A673 (cell line): ENCODE results near the gene CCL28. TPM values are rescaled to one million over a fixed set of nuclear protein-coding genes. Genes with fewer than 3 reads are reported as not detected.

Source experiments
- BruUV-seq: library from RNA; stranded (reverse); fragments of 400-500 nt; replicated peaks from 2 replicates; lab custom pipeline; 2021; lab: Mats Ljungman, UMichigan
- CTCF ChIA-PET: fragments of 300-600 bp; sonication (Branson Sonifier 250); formaldehyde crosslinking; loops from one replicate; lab custom pipeline; 2022; ENCODE audit warnings: antibody characterized with exemption; lab: Charles Lee
- POLR2A ChIA-PET: fragments of 300-600 bp; sonication (Branson Sonifier 250); formaldehyde crosslinking; loops from one replicate; lab custom pipeline; 2022; ENCODE audit warnings: antibody characterized with exemption; ENCODE audit not compliant: low non-redundant PET; lab: Charles Lee
- DNase-seq: peaks from one replicate; pipeline ENCODE4 v3.0.0-alpha.2; 2015; ENCODE audit warnings: low spot score
- H3K27ac ChIP-seq: fragments of 200-600 bp; sonication (generic); 2 replicates; pipeline ENCODE4 v1.5.1; 2016; ENCODE audit warnings: mixed run types, low read depth, mild to moderate bottlenecking, mixed read lengths, antibody characterized with exemption, low read length; ENCODE audit not compliant: poor library complexity, severe bottlenecking
- H3K27me3 ChIP-seq: fragments of 200-600 bp; sonication (generic); replicated peaks from 2 replicates; pipeline ENCODE4 v1.6.1; 2017; ENCODE audit warnings: mixed run types, low read depth, mild to moderate bottlenecking, mixed read lengths, antibody characterized with exemption, low read length; ENCODE audit not compliant: insufficient read depth, poor library complexity
- H3K36me3 ChIP-seq: fragments of 200-600 bp; sonication (generic); 2 replicates; pipeline ENCODE4 v1.6.1; 2016; ENCODE audit warnings: mixed run types, mild to moderate bottlenecking, mixed read lengths, antibody characterized with exemption, low read length; ENCODE audit not compliant: insufficient read depth, poor library complexity, severe bottlenecking
- H3K4me1 ChIP-seq: fragments of 200-600 bp; sonication (generic); 2 replicates; pipeline ENCODE4 v1.6.1; 2017; ENCODE audit warnings: mixed run types, mild to moderate bottlenecking, mixed read lengths, antibody characterized with exemption, low read length; ENCODE audit not compliant: insufficient read depth, poor library complexity, severe bottlenecking
- H3K4me3 ChIP-seq: fragments of 200-600 bp; sonication (generic); 2 replicates; pipeline ENCODE4 v1.5.1; 2016; ENCODE audit warnings: low read depth, mixed run types, mild to moderate bottlenecking, mixed read lengths, low read length; ENCODE audit not compliant: poor library complexity, severe bottlenecking
- H3K9me3 ChIP-seq: fragments of 200-600 bp; sonication (generic); 2 replicates; pipeline ENCODE4 v1.6.1; 2016; ENCODE audit warnings: mixed run types, low read depth, mild to moderate bottlenecking, mixed read lengths, antibody characterized with exemption, low read length; ENCODE audit not compliant: poor library complexity, severe bottlenecking
- EZH2 ChIP-seq: fragments of 200-600 bp; sonication (generic); IDR thresholded peaks from 2 replicates; pipeline ENCODE4 v1.6.1; 2017; ENCODE audit warnings: borderline replicate concordance, low read depth, mild to moderate bottlenecking, mixed read lengths, antibody characterized with exemption, low read length; ENCODE audit not compliant: poor library complexity, severe bottlenecking
- intact Hi-C: fragments of 100-400 bp; cut with micrococcal nuclease; formaldehyde crosslinking; loops from one replicate; pipeline ENCODE4 v1.10.0; 2022; ENCODE audit not compliant: unreplicated experiment
- total RNA-seq: library from RNA; stranded (reverse); gene quantifications from 2 replicates; pipeline ENCODE4 v1.2.3, GENCODE V29; 2021
- TF ChIP-seq, protein P1 (sequence below): fragments of 300-800, 200-600 bp; sonication (generic); conservative IDR thresholded peaks from 2 replicates; pipeline ENCODE4 v1.5.1; 2017; ENCODE audit warnings: low read depth, mild to moderate bottlenecking, antibody characterized with exemption, low read length, moderate library complexity, mixed read lengths

Gene CCL28
- total RNA-seq, 1 experiment from 2014 or later = 0.32 TPM

GRCh38 chr5:43401827-43402226 is 10.4 kb downstream of the CCL28 start:
- intact Hi-C loops = no loop called here
- BruUV-seq = no TSS peak

DNA sequence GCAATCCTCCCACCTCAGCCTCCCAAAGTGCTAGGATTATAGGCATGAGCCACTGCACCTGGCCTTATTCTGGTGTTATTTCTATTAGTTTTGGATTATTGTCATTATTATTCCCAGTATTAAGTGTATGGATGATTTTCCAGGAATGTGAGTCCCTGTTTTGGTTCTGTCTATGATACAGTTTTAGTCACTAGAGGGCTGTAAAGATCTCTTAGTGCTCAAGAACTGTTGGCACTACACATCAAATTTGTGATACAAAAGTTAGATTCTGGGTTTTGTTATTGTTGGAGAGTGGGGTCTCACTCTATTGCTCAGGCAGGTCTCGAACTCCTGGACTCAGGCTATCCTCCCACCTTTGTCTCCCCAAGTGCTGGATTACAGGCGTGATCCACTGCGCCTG is 12.1 kb downstream of the CCL28 start:
- no peak for DNase-seq
- no peaks in the 10 kb centered on the region for H3K4me1 ChIP-seq
- CTCF ChIA-PET = no interaction called here
- intact Hi-C loops = no loop called here
- H3K27ac ChIP-seq = no peak overlapping the region
- H3K9me3 ChIP-seq = no peaks in the 10 kb centered on the region
- no peak overlapping the region for H3K4me3 ChIP-seq
- no peak for TF ChIP-seq EZH2
- TF ChIP-seq, protein P1, sequence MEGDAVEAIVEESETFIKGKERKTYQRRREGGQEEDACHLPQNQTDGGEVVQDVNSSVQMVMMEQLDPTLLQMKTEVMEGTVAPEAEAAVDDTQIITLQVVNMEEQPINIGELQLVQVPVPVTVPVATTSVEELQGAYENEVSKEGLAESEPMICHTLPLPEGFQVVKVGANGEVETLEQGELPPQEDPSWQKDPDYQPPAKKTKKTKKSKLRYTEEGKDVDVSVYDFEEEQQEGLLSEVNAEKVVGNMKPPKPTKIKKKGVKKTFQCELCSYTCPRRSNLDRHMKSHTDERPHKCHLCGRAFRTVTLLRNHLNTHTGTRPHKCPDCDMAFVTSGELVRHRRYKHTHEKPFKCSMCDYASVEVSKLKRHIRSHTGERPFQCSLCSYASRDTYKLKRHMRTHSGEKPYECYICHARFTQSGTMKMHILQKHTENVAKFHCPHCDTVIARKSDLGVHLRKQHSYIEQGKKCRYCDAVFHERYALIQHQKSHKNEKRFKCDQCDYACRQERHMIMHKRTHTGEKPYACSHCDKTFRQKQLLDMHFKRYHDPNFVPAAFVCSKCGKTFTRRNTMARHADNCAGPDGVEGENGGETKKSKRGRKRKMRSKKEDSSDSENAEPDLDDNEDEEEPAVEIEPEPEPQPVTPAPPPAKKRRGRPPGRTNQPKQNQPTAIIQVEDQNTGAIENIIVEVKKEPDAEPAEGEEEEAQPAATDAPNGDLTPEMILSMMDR = peak; percentile 32; the same call in 1 of the 2 replicates
- H3K36me3 ChIP-seq = no peaks in the 10 kb centered on the region
- H3K27me3 ChIP-seq = peaks cover 14% of the 10 kb centered on the region
- POLR2A ChIA-PET = no interaction called here
- no TSS peak for BruUV-seq

More at GRCh38 chr5:43401827-43402226, 10.4 kb downstream of the CCL28 start:
- POLR2A ChIA-PET = no interaction called here
- H3K4me3 ChIP-seq = no peak overlapping the region
- H3K27ac ChIP-seq = no peak overlapping the region
- no peaks in the 10 kb centered on the region for H3K36me3 ChIP-seq
- peaks cover 6% of the 10 kb centered on the region for H3K27me3 ChIP-seq
- no peaks in the 10 kb centered on the region for H3K9me3 ChIP-seq
- peak; percentile 7 for DNase-seq
- no peaks in the 10 kb centered on the region for H3K4me1 ChIP-seq
- CTCF ChIA-PET = interaction anchor here (1.0 kb wide), 1 partner anchor 82 kb away, joined by 7 read pairs; the partner anchor contains the start of gene TMEM267
- TF ChIP-seq, protein P1 = peak; percentile 37; the same call in 1 of the 2 replicates
- no peak for TF ChIP-seq EZH2

DNA sequence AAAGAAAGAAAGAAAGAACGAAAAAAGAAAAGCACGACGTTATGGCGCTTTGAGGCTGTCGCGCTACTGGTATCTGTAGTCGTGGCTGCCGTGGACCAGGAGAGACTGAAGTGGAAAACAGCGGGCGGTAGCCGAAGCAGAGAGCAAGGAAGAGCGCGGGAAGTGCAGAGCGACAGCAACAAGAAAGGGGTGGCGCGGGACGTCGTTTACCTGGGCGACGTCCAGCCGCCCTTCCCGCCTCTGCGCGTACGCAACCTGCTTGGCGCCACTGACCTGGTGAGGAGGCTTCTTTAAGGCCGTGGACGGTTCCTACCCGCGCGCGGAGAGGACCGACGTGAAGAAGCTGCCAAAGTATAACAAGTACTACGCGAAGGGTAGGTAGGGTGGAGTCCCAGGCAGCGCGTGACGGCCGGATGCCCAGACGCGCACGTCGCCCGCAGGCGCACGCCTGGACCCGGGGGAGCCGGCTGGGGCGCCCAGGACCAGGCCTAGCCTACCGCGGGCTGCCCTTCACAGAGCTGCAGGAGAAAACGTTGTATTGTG is 15.4 kb downstream of the CCL28 start:
- Histone ChIP-seq H3K36me3 (no peaks in the 10 kb centered on the region), H3K27me3 (peaks cover 14% of the 10 kb centered on the region), H3K4me3 (peak overlapping the region; percentile 46), H3K27ac (no peak overlapping the region), H3K9me3 (no peaks in the 10 kb centered on the region), H3K4me1 (no peaks in the 10 kb centered on the region)
- CTCF ChIA-PET = no interaction called here
- BruUV-seq = no TSS peak
- peak; percentile 46 for DNase-seq
- intact Hi-C loops = loop anchor here (5.0 kb wide), 1 partner anchor 85 kb away; the partner anchor contains the start of gene TMEM267
- POLR2A ChIA-PET = no interaction called here
- TF ChIP-seq, protein P1 = no peak
- no peak for TF ChIP-seq EZH2
